Measurements from ENCODE around the gene ZSWIM1. TPM values are rescaled to one million over a fixed set of nuclear protein-coding genes. Genes with fewer than 3 reads are reported as not detected.
A peak's percentile ranks its signal among the peaks of the same experiment; 100 is the strongest.

Gene ZSWIM1
- total and polyA plus RNA-seq, 8 donors, result 9.9 to 14.8 (median 13.8) TPM

DNA sequence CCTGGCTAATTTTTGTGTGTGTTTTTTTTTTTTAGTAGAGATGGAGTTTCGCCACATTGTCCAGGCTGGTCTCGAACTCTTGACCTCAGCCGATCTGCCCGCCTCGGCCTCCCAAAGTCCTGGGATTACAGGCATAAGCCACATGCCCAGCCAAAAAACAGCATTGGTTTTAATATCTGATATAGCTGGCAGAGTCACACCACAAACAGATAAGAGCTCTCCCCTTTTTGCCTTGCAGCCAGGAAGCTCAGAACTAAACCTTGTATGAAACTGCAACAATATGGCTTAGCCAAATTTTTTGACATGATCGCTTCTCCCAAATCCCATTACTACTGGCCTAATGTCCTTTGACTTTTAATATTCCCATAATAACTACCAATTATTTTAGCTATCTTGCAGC lies 28.7 kb upstream of the ZSWIM1 start:
- no peak for TF ChIP-seq CTCF (IDR thresholded peaks at IDR 0.05)
- intact Hi-C loops (cut with DNase I), result no loop called here
- H3K9me3 ChIP-seq, result no peaks in the 10 kb centered on the region
- H3K27me3 ChIP-seq, result no peaks in the 10 kb centered on the region
- no peak overlapping the region for H3K27ac ChIP-seq
- peaks cover 0 to 54% of the 10 kb centered on the region in 2 donors for H3K36me3 ChIP-seq
- no peak for ATAC-seq
- no peak for DNase-seq
- peaks cover 12 to 29% of the 10 kb centered on the region in 2 donors for H3K4me1 ChIP-seq
- H3K4me3 ChIP-seq, result no peak overlapping the region

DNA sequence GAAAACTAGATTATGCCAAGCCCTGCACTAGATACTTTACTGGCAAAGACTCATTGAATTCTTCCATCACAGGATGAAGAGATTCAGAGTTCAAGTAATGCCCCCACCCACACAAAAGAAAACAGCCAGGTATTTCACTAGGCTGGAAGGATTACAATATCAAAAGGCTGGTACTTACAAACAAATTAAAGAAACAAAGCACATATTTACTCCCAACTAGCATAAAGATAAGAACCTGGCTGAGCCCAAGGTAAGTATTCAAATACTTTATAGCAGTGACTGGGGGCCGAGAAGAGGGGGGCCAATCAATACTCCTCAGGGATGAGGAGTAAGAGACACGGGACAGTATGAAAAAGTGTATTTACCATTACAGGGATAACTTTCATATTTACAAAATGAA lies 27.5 kb upstream of the ZSWIM1 start:
- H3K4me1 ChIP-seq, result peaks cover 18 to 38% of the 10 kb centered on the region in 2 donors
- ATAC-seq, result no peak
- no peaks in the 10 kb centered on the region for H3K9me3 ChIP-seq
- no peak for TF ChIP-seq CTCF (IDR thresholded peaks at IDR 0.05)
- no peak overlapping the region for H3K4me3 ChIP-seq
- peaks cover 0 to 42% of the 10 kb centered on the region in 2 donors for H3K36me3 ChIP-seq
- no peak overlapping the region for H3K27ac ChIP-seq
- no peaks in the 10 kb centered on the region for H3K27me3 ChIP-seq
- no peak for DNase-seq
- intact Hi-C loops (cut with DNase I), result no loop called here

DNA sequence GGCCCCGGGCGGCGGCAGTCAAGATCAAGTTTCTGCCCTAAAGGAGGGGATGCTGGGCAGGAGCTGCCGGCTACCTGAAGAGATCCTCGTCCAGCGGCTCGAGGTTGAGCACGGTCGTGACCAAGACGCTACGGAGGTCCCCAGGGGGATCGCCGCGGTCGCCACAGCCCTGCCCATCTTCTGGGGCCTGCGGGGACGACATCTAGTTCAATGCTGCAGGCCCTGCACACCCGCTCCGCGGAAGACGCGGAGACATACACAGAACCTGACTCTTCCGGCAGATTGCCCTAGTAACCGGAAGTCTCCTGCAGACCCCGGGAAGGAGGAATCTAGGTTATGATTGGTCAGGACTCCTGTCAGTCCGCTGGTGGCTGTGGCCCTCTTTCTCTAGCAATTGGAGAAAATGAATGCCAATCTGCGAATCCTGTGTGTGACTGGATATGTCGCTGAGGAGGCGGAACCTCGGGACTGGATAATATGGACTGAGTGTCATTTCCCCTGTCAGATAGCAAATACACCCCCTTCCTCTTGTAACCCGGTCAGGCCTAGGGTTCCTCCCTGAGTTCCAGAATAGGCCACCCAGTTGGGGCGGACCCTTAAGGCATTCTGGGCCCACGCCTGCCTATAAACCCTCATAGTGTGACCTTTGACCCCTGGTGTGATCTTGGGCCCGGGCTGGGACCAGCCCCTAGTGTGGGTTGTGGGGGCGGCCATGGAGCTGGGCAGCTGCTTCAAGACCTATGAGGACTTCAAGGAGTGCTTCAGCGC lies 23.7 kb upstream of the ZSWIM1 start, which contains the start of the genes ACOT8 and ZSWIM3:
TSS of gene ACOT8 (minus strand) at position 279 of the 768 bp plus-strand sequence. CDS start at position 202, 77 bp downstream.
TSS of gene ZSWIM3 (plus strand) at position 501 of the 768 bp plus-strand sequence. CDS start at position 713, 212 bp downstream.
- Histone ChIP-seq H3K4me3 (peak within 1 kb of the TSS; percentile 76 to 93), H3K36me3 (peaks cover 0 to 17% of the 10 kb centered on the region in 2 donors), H3K9me3 (no peaks in the 10 kb centered on the region), H3K27me3 (no peaks in the 10 kb centered on the region), H3K4me1 (peaks cover 18 to 43% of the 10 kb centered on the region in 2 donors), H3K27ac (peak within 1 kb of the TSS; percentile 78 to 86)
- intact Hi-C loops (cut with DNase I), result no loop called here
- DNase-seq (peak; percentile 85 to 100 (median 98)), ATAC-seq (peak; percentile 99)
- TF ChIP-seq CTCF (IDR thresholded peaks at IDR 0.05), result no peak

- intact Hi-C loops (cut with DNase I), result no loop called here
- Histone ChIP-seq H3K27me3 (no peaks in the 10 kb centered on the region), H3K9me3 (no peaks in the 10 kb centered on the region), H3K4me3 (peak overlapping the region; percentile 76 to 93), H3K36me3 (peaks cover 0 to 11% of the 10 kb centered on the region in 2 donors), H3K27ac (peak overlapping the region; percentile 78 to 86), H3K4me1 (peaks cover 18 to 43% of the 10 kb centered on the region in 2 donors)
- ATAC-seq, result peak; percentile 31
- no peak for DNase-seq
- TF ChIP-seq CTCF (IDR thresholded peaks at IDR 0.05), result no peak
Measured at GRCh38 chr20:45857882-45858216, 23.2 kb upstream of the ZSWIM1 start.

- DNase-seq (no peak), ATAC-seq (no peak)
- no peaks in the 10 kb centered on the region for H3K27me3 ChIP-seq
- no peaks in the 10 kb centered on the region for H3K9me3 ChIP-seq
- intact Hi-C loops (cut with DNase I), result no loop called here
- no peak overlapping the region for H3K27ac ChIP-seq
- H3K36me3 ChIP-seq, result no peaks in the 10 kb centered on the region
- no peak for TF ChIP-seq CTCF (IDR thresholded peaks at IDR 0.05)
- peaks cover 18 to 38% of the 10 kb centered on the region in 2 donors for H3K4me1 ChIP-seq
- H3K4me3 ChIP-seq, result no peak overlapping the region
Measured at GRCh38 chr20:45859916-45860315, 21.1 kb upstream of the ZSWIM1 start.

Data from left lung (tissue), 10 donors.